Astrocyte (in vitro differentiated cells and primary cell): ENCODE data around the gene PLB1. TPM values are rescaled to one million over a fixed set of nuclear protein-coding genes. Genes with fewer than 3 reads are reported as not detected.
A peak's percentile ranks its signal among the peaks of the same experiment; 100 is the strongest.

Source experiments
- DNase-seq: peaks from one replicate; pipeline ENCODE4 v3.0.0-alpha.2; 2010; ENCODE audit warnings: low read depth
- FAIRE-seq: peaks from 2 replicates; lab custom pipeline; 2011; peaks lifted over from hg19 to GRCh38; lab: Jason Lieb, UNC
- H2AFZ ChIP-seq: 2 replicates; pipeline ENCODE4 v1.6.0; 2012; ENCODE audit warnings: low read depth, low read length, inconsistent platforms
- H3K27ac ChIP-seq: 2 replicates; pipeline ENCODE4 v1.5.1; 2011; ENCODE audit warnings: low read depth, low read length, inconsistent platforms
- H3K27me3 ChIP-seq: 2 replicates; pipeline ENCODE4 v1.6.0; 2011; ENCODE audit warnings: low read length, inconsistent platforms; ENCODE audit not compliant: insufficient read depth
- H3K36me3 ChIP-seq: 2 replicates; pipeline ENCODE4 v1.5.1; 2011; ENCODE audit warnings: low read length, inconsistent platforms; ENCODE audit not compliant: insufficient read depth
- H3K4me1 ChIP-seq: 2 replicates; pipeline ENCODE4 v1.5.1; 2011; ENCODE audit warnings: low read length, inconsistent platforms; ENCODE audit not compliant: insufficient read depth
- H3K4me2 ChIP-seq: 2 replicates; pipeline ENCODE4 v1.6.0; 2012; ENCODE audit warnings: low read length, inconsistent platforms
- H3K4me3 ChIP-seq: 2 replicates; pipeline ENCODE4 v1.5.1; 2011; ENCODE audit warnings: low read depth, mild to moderate bottlenecking, low read length, inconsistent platforms; ENCODE audit not compliant: insufficient read depth
- H3K79me2 ChIP-seq: 2 replicates; pipeline ENCODE4 v1.6.0; 2012; ENCODE audit warnings: mild to moderate bottlenecking, low read length, inconsistent platforms; ENCODE audit not compliant: insufficient read depth
- H3K9ac ChIP-seq: 2 replicates; pipeline ENCODE4 v1.6.0; 2012; ENCODE audit warnings: mild to moderate bottlenecking, low read length, inconsistent platforms
- H3K9me3 ChIP-seq: 2 replicates; pipeline ENCODE4 v1.5.1; 2012; ENCODE audit warnings: low read depth, mild to moderate bottlenecking, low read length, inconsistent platforms; ENCODE audit not compliant: insufficient read depth
- H4K20me1 ChIP-seq: 2 replicates; pipeline ENCODE4 v1.6.0; 2012; ENCODE audit warnings: low read length, inconsistent platforms; ENCODE audit not compliant: insufficient read depth
- H3K27ac Mint-ChIP-seq: one replicate; pipeline ENCODE4 v1.8.0; 2021; ENCODE audit warnings: mild to moderate bottlenecking, mixed read lengths; ENCODE audit not compliant: unreplicated experiment
- H3K27me3 Mint-ChIP-seq: one replicate; pipeline ENCODE4 v1.8.0; 2021; ENCODE audit warnings: low read depth, mixed read lengths; ENCODE audit not compliant: unreplicated experiment
- H3K36me3 Mint-ChIP-seq: one replicate; pipeline ENCODE4 v1.8.0; 2021; ENCODE audit warnings: low read depth, mixed read lengths; ENCODE audit not compliant: unreplicated experiment
- H3K4me1 Mint-ChIP-seq: one replicate; pipeline ENCODE4 v1.8.0; 2021; ENCODE audit warnings: low read depth, mixed read lengths; ENCODE audit not compliant: unreplicated experiment
- H3K4me3 Mint-ChIP-seq: one replicate; pipeline ENCODE4 v1.8.0; 2021; ENCODE audit warnings: mild to moderate bottlenecking, moderate library complexity, mixed read lengths; ENCODE audit not compliant: unreplicated experiment
- H3K9me3 Mint-ChIP-seq: one replicate; pipeline ENCODE4 v1.8.0; 2021; ENCODE audit warnings: mild to moderate bottlenecking, mixed read lengths; ENCODE audit not compliant: unreplicated experiment
- EZH2 ChIP-seq: IDR thresholded peaks from 2 replicates; pipeline ENCODE4 v1.6.1; 2012; ENCODE audit warnings: mild to moderate bottlenecking, low read length, inconsistent platforms; ENCODE audit not compliant: insufficient read depth
- total RNA-seq: library from RNA; stranded (reverse); gene quantifications from 2 replicates; pipeline ENCODE4 v1.2.1, GENCODE V29; 2021
- TF ChIP-seq, protein P1 (sequence below): IDR thresholded peaks from 2 replicates; pipeline ENCODE4 v1.5.1; 2011; ENCODE audit warnings: low read depth, mild to moderate bottlenecking, inconsistent platforms, low read length, moderate library complexity; ENCODE audit not compliant: insufficient read depth

Gene PLB1
- total RNA-seq, 1 donor from 2014 or later, result 0.98 TPM

DNA sequence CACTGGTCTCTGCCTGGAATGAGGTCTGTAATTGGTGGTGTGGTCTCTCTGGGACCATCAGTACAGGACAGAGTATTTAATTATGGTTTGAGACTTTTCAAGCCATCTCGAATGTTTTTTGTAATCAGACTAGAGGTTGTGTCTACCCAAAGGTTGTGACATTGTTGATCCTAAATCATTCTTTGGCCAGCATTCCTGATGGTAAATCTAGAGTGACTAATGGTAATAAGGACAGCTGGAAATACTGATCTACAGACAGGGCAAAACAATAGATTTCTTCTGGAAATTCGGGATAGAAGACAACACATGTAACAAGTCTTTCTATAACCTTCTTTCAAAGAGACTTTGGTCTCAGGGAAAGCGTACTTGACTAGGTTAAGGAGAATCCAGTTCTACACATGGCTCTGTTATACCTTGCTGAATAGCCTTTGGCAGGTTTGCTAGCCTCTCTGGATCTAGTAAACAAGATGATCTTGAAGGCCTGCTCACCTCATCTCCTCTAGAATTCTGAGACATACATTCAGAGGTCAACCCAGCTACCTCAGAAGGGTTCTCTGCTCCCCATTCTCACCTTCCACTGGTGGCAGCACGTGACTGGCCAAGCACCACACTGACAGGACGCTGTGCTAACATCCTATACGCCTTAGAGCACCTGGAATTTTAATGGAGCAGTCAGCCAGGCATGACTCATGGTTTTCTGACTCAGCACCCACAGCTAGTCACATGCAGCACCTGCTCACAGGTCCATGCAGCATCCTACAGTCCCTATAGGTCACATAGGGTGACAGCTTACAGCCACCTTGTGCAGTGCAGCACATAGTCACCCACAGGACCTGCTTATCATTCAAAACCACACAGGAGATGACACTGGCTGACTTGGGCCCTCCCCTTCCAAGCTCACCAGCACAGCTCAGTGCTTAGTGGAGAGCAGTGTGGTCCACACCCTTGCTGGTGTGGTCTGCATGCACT lies 12.2 kb downstream of the PLB1 start:
- no peak overlapping the region for H3K27ac Mint-ChIP-seq
- H3K4me1 Mint-ChIP-seq, result peaks cover 10% of the 10 kb centered on the region
- H3K79me2 ChIP-seq, result no peaks in the 10 kb centered on the region
- no peaks in the 10 kb centered on the region for H3K4me1 ChIP-seq
- no peak overlapping the region for H3K4me3 ChIP-seq
- no peak overlapping the region for H3K27ac ChIP-seq
- no peaks in the 10 kb centered on the region for H3K36me3 ChIP-seq
- no peaks in the 10 kb centered on the region for H4K20me1 ChIP-seq
- peaks cover 4% of the 10 kb centered on the region for H3K27me3 ChIP-seq
- no peak overlapping the region for H2AFZ ChIP-seq
- no peak overlapping the region for H3K9ac ChIP-seq
- TF ChIP-seq EZH2, result no peak
- TF ChIP-seq, protein P1, sequence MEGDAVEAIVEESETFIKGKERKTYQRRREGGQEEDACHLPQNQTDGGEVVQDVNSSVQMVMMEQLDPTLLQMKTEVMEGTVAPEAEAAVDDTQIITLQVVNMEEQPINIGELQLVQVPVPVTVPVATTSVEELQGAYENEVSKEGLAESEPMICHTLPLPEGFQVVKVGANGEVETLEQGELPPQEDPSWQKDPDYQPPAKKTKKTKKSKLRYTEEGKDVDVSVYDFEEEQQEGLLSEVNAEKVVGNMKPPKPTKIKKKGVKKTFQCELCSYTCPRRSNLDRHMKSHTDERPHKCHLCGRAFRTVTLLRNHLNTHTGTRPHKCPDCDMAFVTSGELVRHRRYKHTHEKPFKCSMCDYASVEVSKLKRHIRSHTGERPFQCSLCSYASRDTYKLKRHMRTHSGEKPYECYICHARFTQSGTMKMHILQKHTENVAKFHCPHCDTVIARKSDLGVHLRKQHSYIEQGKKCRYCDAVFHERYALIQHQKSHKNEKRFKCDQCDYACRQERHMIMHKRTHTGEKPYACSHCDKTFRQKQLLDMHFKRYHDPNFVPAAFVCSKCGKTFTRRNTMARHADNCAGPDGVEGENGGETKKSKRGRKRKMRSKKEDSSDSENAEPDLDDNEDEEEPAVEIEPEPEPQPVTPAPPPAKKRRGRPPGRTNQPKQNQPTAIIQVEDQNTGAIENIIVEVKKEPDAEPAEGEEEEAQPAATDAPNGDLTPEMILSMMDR, result no peak
- peak; percentile 42 for DNase-seq
- peaks cover 2% of the 10 kb centered on the region for H3K27me3 Mint-ChIP-seq
- H3K9me3 Mint-ChIP-seq, result peaks cover 1% of the 10 kb centered on the region
- H3K4me3 Mint-ChIP-seq, result no peak overlapping the region
- no peak for FAIRE-seq
- H3K36me3 Mint-ChIP-seq, result peaks cover 2% of the 10 kb centered on the region
- H3K9me3 ChIP-seq, result no peaks in the 10 kb centered on the region
- no peak overlapping the region for H3K4me2 ChIP-seq

DNA sequence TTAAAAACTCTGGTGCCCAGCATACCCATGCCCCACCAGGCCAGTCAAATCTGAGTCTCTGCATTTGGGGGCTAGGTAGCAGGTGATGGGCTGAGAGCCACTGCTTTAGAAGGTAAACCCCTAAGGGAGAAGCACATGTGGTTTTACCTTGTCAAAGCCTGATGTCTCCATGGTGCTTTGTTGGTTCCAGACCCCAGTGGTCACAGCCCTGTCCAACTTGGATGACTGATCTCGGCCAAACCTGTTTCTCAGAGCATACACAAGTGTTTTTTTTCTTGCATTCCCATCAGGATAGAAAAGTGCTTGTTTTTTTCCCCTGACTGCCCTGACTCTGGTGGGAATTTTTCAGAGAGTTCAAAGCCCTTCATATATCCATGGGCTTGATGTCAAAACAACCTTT lies 13.5 kb downstream of the PLB1 start:
- Histone ChIP-seq H3K9ac (no peak overlapping the region), H3K27ac (no peak overlapping the region), H3K79me2 (no peaks in the 10 kb centered on the region), H4K20me1 (no peaks in the 10 kb centered on the region), H3K27me3 (peaks cover 12% of the 10 kb centered on the region), H3K4me3 (no peak overlapping the region), H3K36me3 (no peaks in the 10 kb centered on the region), H3K4me1 (no peaks in the 10 kb centered on the region), H2AFZ (no peak overlapping the region), H3K4me2 (no peak overlapping the region), H3K9me3 (no peaks in the 10 kb centered on the region)
- no peak for FAIRE-seq
- Mint-ChIP-seq H3K4me1 (peaks cover 10% of the 10 kb centered on the region), H3K27ac (no peak overlapping the region), H3K4me3 (no peak overlapping the region), H3K27me3 (peaks cover 7% of the 10 kb centered on the region), H3K9me3 (peaks cover 1% of the 10 kb centered on the region), H3K36me3 (peaks cover 2% of the 10 kb centered on the region)
- TF ChIP-seq EZH2, result no peak
- TF ChIP-seq, protein P1, result no peak
- no peak for DNase-seq

DNA sequence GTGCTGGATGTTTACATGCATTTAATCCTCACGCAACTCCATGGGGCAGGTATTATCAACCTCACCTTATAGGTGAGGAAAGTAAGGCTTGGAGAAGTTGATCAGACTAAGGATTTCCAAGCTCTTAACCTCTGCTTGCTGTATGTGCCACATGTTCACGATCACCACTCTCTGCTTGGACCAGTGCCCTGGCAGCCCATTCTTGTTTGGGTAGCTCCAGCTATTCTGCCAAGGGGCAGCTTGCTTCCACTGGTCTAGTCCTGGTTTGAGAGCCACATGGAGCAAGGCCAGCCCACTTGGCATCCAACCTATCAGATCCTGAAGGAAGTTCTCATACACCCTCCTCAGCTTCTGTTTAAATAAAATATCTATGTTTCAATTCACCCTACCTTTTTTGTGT lies 14.3 kb downstream of the PLB1 start:
- no peak overlapping the region for H3K4me3 ChIP-seq
- Mint-ChIP-seq H3K9me3 (peaks cover 1% of the 10 kb centered on the region), H3K27ac (no peak overlapping the region), H3K36me3 (peaks cover 2% of the 10 kb centered on the region), H3K4me3 (no peak overlapping the region), H3K27me3 (peaks cover 10% of the 10 kb centered on the region), H3K4me1 (peaks cover 10% of the 10 kb centered on the region)
- no peak overlapping the region for H3K27ac ChIP-seq
- TF ChIP-seq EZH2, result no peak
- TF ChIP-seq, protein P1, result no peak
- no peak overlapping the region for H3K9ac ChIP-seq
- DNase-seq (no peak), FAIRE-seq (no peak)
- no peak overlapping the region for H3K4me2 ChIP-seq
- no peaks in the 10 kb centered on the region for H3K79me2 ChIP-seq
- no peaks in the 10 kb centered on the region for H3K4me1 ChIP-seq
- H3K36me3 ChIP-seq, result no peaks in the 10 kb centered on the region
- H4K20me1 ChIP-seq, result no peaks in the 10 kb centered on the region
- H3K27me3 ChIP-seq, result peaks cover 12% of the 10 kb centered on the region
- no peaks in the 10 kb centered on the region for H3K9me3 ChIP-seq
- H2AFZ ChIP-seq, result no peak overlapping the region
